Panc1 (cell line): Measurements from ENCODE around the gene APBB2. TPM values are rescaled to one million over a fixed set of nuclear protein-coding genes. Genes with fewer than 3 reads are reported as not detected.

Source experiments
- ATAC-seq: fragments of 200-7000 bp; cut with Tn5 transposase; 2 replicates; pipeline ENCODE4 v1.9.1; 2020; ENCODE audit warnings: mild to moderate bottlenecking, moderate library complexity
- BruUV-seq: library from RNA; stranded (reverse); fragments of 400-500 nt; replicated peaks from 2 replicates; lab custom pipeline; 2021; lab: Mats Ljungman, UMichigan
- CTCF ChIA-PET: fragments of 300-600 bp; sonication (Branson Sonifier 250); formaldehyde crosslinking; loops from one replicate; lab custom pipeline; 2022; ENCODE audit warnings: antibody characterized with exemption; lab: Charles Lee
- POLR2A ChIA-PET: fragments of 300-600 bp; sonication (Branson Sonifier 250); formaldehyde crosslinking; loops from one replicate; lab custom pipeline; 2022; ENCODE audit warnings: antibody characterized with exemption; lab: Charles Lee
- DNase-seq: peaks from one replicate; pipeline ENCODE4 v3.0.0-alpha.2; 2010; ENCODE audit warnings: low read depth, low spot score
- H3K27ac ChIP-seq: 2 replicates; pipeline ENCODE4 v1.5.1; 2011; ENCODE audit warnings: mild to moderate bottlenecking, low read length, inconsistent platforms
- H3K27me3 ChIP-seq: fragments of 200-500 bp; sonication (Bioruptor generic); 2 replicates; pipeline ENCODE4 v1.6.0; 2014; ENCODE audit warnings: low read length, inconsistent platforms; ENCODE audit not compliant: control insufficient read depth, insufficient read depth
- H3K36me3 ChIP-seq: fragments of 200-500 bp; sonication (Bioruptor generic); 2 replicates; pipeline ENCODE4 v1.5.1; 2014; ENCODE audit warnings: inconsistent platforms, mild to moderate bottlenecking, low read length, moderate library complexity; ENCODE audit not compliant: control insufficient read depth, insufficient read depth
- H3K4me1 ChIP-seq: 2 replicates; pipeline ENCODE4 v1.5.1; 2011; ENCODE audit warnings: inconsistent platforms, mild to moderate bottlenecking, low read length, moderate library complexity; ENCODE audit not compliant: control insufficient read depth, insufficient read depth
- H3K4me3 ChIP-seq, 2 experiments: 2 replicates each; pipeline ENCODE4 v1.5.1; 2011 to 2012; ENCODE audit warnings: low read depth in 2 of 2, low read length in 2 of 2, mild to moderate bottlenecking in 2 of 2, inconsistent platforms in 1 of 2, moderate library complexity in 1 of 2
- H3K9me3 ChIP-seq: fragments of 200-500 bp; sonication (Bioruptor generic); 2 replicates; pipeline ENCODE4 v1.5.1; 2014; ENCODE audit warnings: low read depth, mild to moderate bottlenecking, inconsistent platforms, low read length, moderate library complexity; ENCODE audit not compliant: control insufficient read depth, insufficient read depth
- CTCF ChIP-seq: fragments of 450-650 bp; IDR thresholded peaks from 2 replicates; pipeline ENCODE4 v1.5.1; 2017; ENCODE audit warnings: mild to moderate bottlenecking
- POLR2AphosphoS5 ChIP-seq: IDR thresholded peaks from 2 replicates; pipeline ENCODE4 v1.6.1; 2012; ENCODE audit warnings: mild to moderate bottlenecking, low read depth, low read length, moderate library complexity
- REST ChIP-seq, 2 experiments: IDR thresholded peaks; 2 replicates each; pipeline ENCODE4 v1.6.1; 2011 to 2012; ENCODE audit warnings: low read depth in 2 of 2, control low read depth in 1 of 2, low read length in 1 of 2, mild to moderate bottlenecking in 1 of 2, moderate library complexity in 1 of 2; ENCODE audit not compliant: insufficient read depth in 1 of 2
- SIN3A ChIP-seq: IDR thresholded peaks from 2 replicates; pipeline ENCODE4 v1.6.1; 2012; ENCODE audit warnings: low read depth, mild to moderate bottlenecking, low read length, moderate library complexity, borderline replicate concordance; ENCODE audit not compliant: insufficient read depth
- TCF7L2 ChIP-seq: IDR thresholded peaks from 2 replicates; pipeline ENCODE4 v1.6.1; 2011; ENCODE audit warnings: mild to moderate bottlenecking, low read depth, low read length, inconsistent platforms
- in situ Hi-C: cut with HindIII; loops from 2 replicates; pipeline ENCODE4 v1.10.0; 2016; ENCODE audit warnings: low sequenced_read_pairs, low pct_unique_long_range_greater_than_20kb
- intact Hi-C: fragments of 100-400 bp; cut with micrococcal nuclease; formaldehyde crosslinking; loops from one replicate; pipeline ENCODE4 v1.10.0; 2022; ENCODE audit not compliant: unreplicated experiment
- total RNA-seq: library from RNA; stranded (reverse); gene quantifications from one replicate; pipeline ENCODE4 v1.2.1, GENCODE V29; 2021; ENCODE audit not compliant: unreplicated experiment

Gene APBB2
- total RNA-seq, 1 experiment from 2014 or later = 27.1 TPM

GRCh38 chr4:41039317-41039716 lies 175.0 kb downstream of the APBB2 start:
- DNase-seq (no peak), ATAC-seq (no peak)
- intact Hi-C loops = no loop called here
- no peak overlapping the region for H3K27ac ChIP-seq
- ChIA-PET CTCF (no interaction called here), POLR2A (no interaction called here)
- H3K36me3 ChIP-seq = no peaks in the 10 kb centered on the region
- TF ChIP-seq REST (IDR thresholded peaks at IDR 0.05; ENCODE audit: insufficient read depth in 1 of 2, low read depth in 2 of 2, low read length in 1 of 2) (no peak), SIN3A (no peak), POLR2AphosphoS5 (no peak), CTCF (no peak), TCF7L2 (no peak)
- no peaks in the 10 kb centered on the region for H3K4me1 ChIP-seq
- H3K4me3 ChIP-seq = no peak overlapping the region
- no peaks in the 10 kb centered on the region for H3K9me3 ChIP-seq
- BruUV-seq = no TSS peak
- H3K27me3 ChIP-seq = no peaks in the 10 kb centered on the region
- in situ Hi-C loops = no loop called here

- H3K36me3 ChIP-seq = no peaks in the 10 kb centered on the region
- intact Hi-C loops = no loop called here
- no peaks in the 10 kb centered on the region for H3K4me1 ChIP-seq
- POLR2A ChIA-PET = interaction anchor here (0.7 kb wide), 1 partner anchor 12 kb away, joined by 3 read pairs; no protein-coding TSS in a partner anchor
- ATAC-seq = no peak
- no peaks in the 10 kb centered on the region for H3K9me3 ChIP-seq
- H3K27me3 ChIP-seq = no peaks in the 10 kb centered on the region
- no peak overlapping the region for H3K27ac ChIP-seq
- TF ChIP-seq POLR2AphosphoS5 (no peak), SIN3A (no peak), TCF7L2 (no peak), CTCF (no peak), REST (IDR thresholded peaks at IDR 0.05; ENCODE audit: insufficient read depth in 1 of 2, low read depth in 2 of 2, low read length in 1 of 2) (no peak)
- in situ Hi-C loops = no loop called here
- CTCF ChIA-PET = no interaction called here
- H3K4me3 ChIP-seq = no peak overlapping the region
- no peak for DNase-seq
- BruUV-seq = no TSS peak
These were observed 176.0 kb downstream of the APBB2 start for GRCh38 chr4:41038304-41038703.
